Stimulated activated CD4-positive, alpha-beta T cell treated with anti-CD3 and anti-CD28 coated beads, Interleukin-4, amount 100 ng/mL, for 24 hours (primary cell): ENCODE data around the gene COX14.
"Not testable (repeated sequence)": the region's sequence is repeated elsewhere in the genome, so short reads cannot be mapped to it uniquely, and the experiment has no call there.

ENCODE experiments used
- DNase-seq: peaks from one replicate; pipeline ENCODE4 v3.0.0-alpha.2; 2020

The COX14 gene

GRCh38 chr12:50110127-50110761 is 1.8 kb upstream of the COX14 start:
- DNase-seq = no peak

- no peak for DNase-seq
These were observed 1.2 kb upstream of the COX14 start for GRCh38 chr12:50110762-50111351.

- no peak for DNase-seq
These were observed 692 bp upstream of the COX14 start for GRCh38 chr12:50111395-50111692.

- DNase-seq = no peak
These were observed 601 bp downstream of the COX14 start for GRCh38 chr12:50112456-50113218.

- no peak for DNase-seq
These were observed 5.1 kb downstream of the COX14 start for GRCh38 chr12:50117057-50117622.

- DNase-seq = no peak
These were observed 7.4 kb downstream of the COX14 start for GRCh38 chr12:50119387-50119786.

- no peak for DNase-seq
These were observed 8.5 kb downstream of the COX14 start for GRCh38 chr12:50120521-50120920.

GRCh38 chr12:50120953-50121352 is 8.9 kb downstream of the COX14 start:
- DNase-seq = no peak

GRCh38 chr12:50121641-50122040 is 9.6 kb downstream of the COX14 start:
- no peak for DNase-seq

- no peak for DNase-seq
These were observed 11.2 kb downstream of the COX14 start for GRCh38 chr12:50123203-50123602.

GRCh38 chr12:50127546-50127945 is 15.5 kb downstream of the COX14 start:
- DNase-seq = no peak

- DNase-seq = no peak
These were observed 17.3 kb downstream of the COX14 start for GRCh38 chr12:50129290-50129689.

- DNase-seq = no peak
These were observed 20.6 kb downstream of the COX14 start for GRCh38 chr12:50132505-50133135.

- no peak for DNase-seq
These were observed 31.0 kb downstream of the COX14 start for GRCh38 chr12:50142993-50143392.

- DNase-seq = no peak
These were observed 33.4 kb downstream of the COX14 start for GRCh38 chr12:50145439-50145838.

- no peak for DNase-seq
These were observed 35.2 kb downstream of the COX14 start for GRCh38 chr12:50147281-50147680.

- not testable (repeated sequence) for DNase-seq
These were observed 36.0 kb downstream of the COX14 start for GRCh38 chr12:50148011-50148410.

- DNase-seq = no peak
These were observed 37.3 kb downstream of the COX14 start for GRCh38 chr12:50149311-50149710.

GRCh38 chr12:50151047-50151687 is 39.1 kb downstream of the COX14 start:
- no peak for DNase-seq

- DNase-seq = not testable (repeated sequence)
These were observed 42.9 kb downstream of the COX14 start for GRCh38 chr12:50154947-50155346.

- no peak for DNase-seq
These were observed 44.6 kb downstream of the COX14 start for GRCh38 chr12:50156641-50157040.

- no peak for DNase-seq
These were observed 45.2 kb downstream of the COX14 start for GRCh38 chr12:50157259-50157658.

GRCh38 chr12:50160643-50161042 is 48.6 kb downstream of the COX14 start:
- no peak for DNase-seq
